Measurements from ENCODE around the gene NSUN2.

DNA sequence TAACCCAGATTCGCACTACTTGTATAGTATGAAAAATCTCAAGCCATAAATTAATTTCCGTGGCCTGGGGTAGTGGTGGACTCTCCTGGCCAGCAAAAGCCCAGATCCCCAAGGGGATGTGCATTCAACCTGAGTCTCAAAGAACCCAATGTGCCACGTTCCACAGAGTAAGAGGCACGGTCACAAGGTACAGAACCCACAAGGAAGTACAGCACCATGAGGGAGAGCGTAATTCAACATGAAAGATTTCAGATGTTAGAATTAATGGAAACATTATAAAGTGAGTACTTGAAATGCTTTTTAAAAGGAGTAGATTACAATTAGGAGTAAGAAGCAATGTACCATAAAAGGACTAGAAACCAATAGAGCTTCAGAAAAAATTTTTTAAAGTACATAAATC lies 23.8 kb upstream of the NSUN2 start:
- TF ChIP-seq POLR2A (IDR thresholded peaks at IDR 0.05; ENCODE audit: low read depth) (no peak), EP300 (IDR thresholded peaks at IDR 0.05) (no peak)
- TF ChIP-seq, protein P1, sequence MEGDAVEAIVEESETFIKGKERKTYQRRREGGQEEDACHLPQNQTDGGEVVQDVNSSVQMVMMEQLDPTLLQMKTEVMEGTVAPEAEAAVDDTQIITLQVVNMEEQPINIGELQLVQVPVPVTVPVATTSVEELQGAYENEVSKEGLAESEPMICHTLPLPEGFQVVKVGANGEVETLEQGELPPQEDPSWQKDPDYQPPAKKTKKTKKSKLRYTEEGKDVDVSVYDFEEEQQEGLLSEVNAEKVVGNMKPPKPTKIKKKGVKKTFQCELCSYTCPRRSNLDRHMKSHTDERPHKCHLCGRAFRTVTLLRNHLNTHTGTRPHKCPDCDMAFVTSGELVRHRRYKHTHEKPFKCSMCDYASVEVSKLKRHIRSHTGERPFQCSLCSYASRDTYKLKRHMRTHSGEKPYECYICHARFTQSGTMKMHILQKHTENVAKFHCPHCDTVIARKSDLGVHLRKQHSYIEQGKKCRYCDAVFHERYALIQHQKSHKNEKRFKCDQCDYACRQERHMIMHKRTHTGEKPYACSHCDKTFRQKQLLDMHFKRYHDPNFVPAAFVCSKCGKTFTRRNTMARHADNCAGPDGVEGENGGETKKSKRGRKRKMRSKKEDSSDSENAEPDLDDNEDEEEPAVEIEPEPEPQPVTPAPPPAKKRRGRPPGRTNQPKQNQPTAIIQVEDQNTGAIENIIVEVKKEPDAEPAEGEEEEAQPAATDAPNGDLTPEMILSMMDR (IDR thresholded peaks at IDR 0.05) = no peak

Data from esophagus muscularis mucosa (tissue), 4 donors.